ENCODE results near the gene VWDE.

The VWDE gene

DNA sequence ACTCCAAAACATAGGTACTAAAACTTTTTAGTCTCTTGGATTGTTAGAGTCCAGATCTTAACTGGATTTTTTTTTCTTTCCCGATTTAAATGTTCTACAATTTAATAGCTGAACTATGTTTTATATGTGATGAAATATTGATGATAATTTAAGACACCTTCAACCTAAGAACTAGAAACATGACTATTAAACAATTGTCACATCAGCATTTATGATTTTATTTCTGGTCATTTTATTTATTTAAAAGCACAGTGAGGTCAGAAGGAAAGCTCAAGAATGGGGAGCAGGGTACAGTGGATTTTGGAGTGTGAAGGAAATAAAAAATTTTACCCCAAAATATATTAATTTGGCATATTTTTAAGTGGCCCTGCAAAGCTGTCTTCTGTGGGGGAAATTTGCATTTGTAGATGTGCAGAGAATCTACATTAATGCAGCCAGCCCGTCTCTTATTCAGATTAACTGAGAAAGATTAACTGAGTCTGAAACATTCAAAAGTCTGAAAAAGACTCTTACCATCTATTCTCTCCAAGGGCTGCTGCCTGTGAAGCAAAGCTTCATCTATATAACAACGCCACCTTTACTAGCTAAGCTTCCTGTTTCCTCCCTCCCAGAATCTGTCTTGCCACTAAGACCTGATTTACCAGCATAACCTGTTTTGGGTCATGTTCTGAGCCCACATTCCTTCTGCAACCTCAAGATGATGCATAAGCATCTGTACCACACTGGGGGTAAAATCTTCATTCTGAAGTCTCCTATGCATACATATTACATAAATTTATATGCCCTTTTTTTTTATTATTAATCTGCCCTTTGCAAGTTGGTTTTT lies 106.2 kb downstream of the VWDE start:
- H3K27me3 ChIP-seq (ENCODE audit: control insufficient read depth, insufficient read depth, low read length) = no peaks in the 10 kb centered on the region
- H3K36me3 ChIP-seq (ENCODE audit: control insufficient read depth, insufficient read depth, low read length) = no peaks in the 10 kb centered on the region
- H3K9me3 ChIP-seq (ENCODE audit: control insufficient read depth, insufficient read depth, low read length) = no peaks in the 10 kb centered on the region
- H3K4me1 ChIP-seq (ENCODE audit: control insufficient read depth, insufficient read depth, low read length) = no peaks in the 10 kb centered on the region
- no peak overlapping the region for H3K4me3 ChIP-seq (ENCODE audit: low read depth, low read length)
- H3K9ac ChIP-seq (ENCODE audit: low read depth, low read length) = no peak overlapping the region

DNA sequence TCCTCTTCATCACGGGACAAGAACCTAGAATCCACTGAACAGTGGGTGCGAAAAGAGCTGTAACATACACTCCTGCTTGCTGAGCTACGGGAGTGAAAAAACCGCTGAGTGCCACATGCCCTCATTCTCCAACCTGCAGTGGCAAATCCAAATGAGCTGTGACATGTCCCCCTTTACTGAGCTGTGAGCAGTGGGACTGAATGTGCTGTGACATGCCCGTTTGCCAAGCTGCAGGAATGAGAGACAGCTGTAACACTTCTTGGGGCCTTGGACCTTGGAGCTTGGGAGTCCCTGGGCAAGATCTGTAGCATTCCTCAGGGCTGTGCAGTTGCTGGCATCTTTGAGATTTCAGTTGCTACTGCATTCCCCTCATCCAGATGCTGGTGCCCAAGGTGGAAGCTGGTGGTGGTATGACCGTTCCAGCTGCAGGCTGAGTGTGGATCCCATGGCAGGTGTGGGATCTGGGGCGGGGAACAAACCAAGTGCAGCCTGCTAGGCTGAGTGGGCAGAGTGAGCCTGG lies 107.6 kb downstream of the VWDE start:
- H3K4me1 ChIP-seq (ENCODE audit: control insufficient read depth, insufficient read depth, low read length) = no peaks in the 10 kb centered on the region
- H3K9ac ChIP-seq (ENCODE audit: low read depth, low read length) = no peak overlapping the region
- no peaks in the 10 kb centered on the region for H3K36me3 ChIP-seq (ENCODE audit: control insufficient read depth, insufficient read depth, low read length)
- H3K27me3 ChIP-seq (ENCODE audit: control insufficient read depth, insufficient read depth, low read length) = no peaks in the 10 kb centered on the region
- H3K9me3 ChIP-seq (ENCODE audit: control insufficient read depth, insufficient read depth, low read length) = peaks cover 13% of the 10 kb centered on the region
- no peak overlapping the region for H3K4me3 ChIP-seq (ENCODE audit: low read depth, low read length)

DNA sequence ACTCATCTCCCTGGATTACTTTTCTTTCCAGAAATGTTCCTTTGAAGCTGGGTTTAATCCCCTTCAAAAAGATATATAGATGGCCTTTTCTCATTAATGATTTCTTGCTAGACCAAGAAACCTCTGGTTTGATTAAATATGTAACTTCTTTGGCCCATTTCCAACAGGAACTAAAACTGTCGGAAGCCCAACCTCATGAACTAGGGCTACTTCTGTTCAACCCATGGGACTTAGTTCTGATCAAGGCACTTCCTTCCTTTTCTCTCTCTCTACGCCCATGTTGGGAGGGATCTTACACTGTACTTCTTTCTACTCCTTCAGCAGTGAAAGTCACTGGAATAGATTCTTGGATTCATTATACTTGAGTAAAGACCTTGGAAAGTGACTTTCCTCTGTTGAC lies 109.0 kb downstream of the VWDE start:
- Histone ChIP-seq H3K4me3 (ENCODE audit: low read depth, low read length) (no peak overlapping the region), H3K27me3 (ENCODE audit: control insufficient read depth, insufficient read depth, low read length) (no peaks in the 10 kb centered on the region), H3K9me3 (ENCODE audit: control insufficient read depth, insufficient read depth, low read length) (peaks cover 15% of the 10 kb centered on the region), H3K36me3 (ENCODE audit: control insufficient read depth, insufficient read depth, low read length) (no peaks in the 10 kb centered on the region), H3K4me1 (ENCODE audit: control insufficient read depth, insufficient read depth, low read length) (no peaks in the 10 kb centered on the region), H3K9ac (ENCODE audit: low read depth, low read length) (no peak overlapping the region)

DNA sequence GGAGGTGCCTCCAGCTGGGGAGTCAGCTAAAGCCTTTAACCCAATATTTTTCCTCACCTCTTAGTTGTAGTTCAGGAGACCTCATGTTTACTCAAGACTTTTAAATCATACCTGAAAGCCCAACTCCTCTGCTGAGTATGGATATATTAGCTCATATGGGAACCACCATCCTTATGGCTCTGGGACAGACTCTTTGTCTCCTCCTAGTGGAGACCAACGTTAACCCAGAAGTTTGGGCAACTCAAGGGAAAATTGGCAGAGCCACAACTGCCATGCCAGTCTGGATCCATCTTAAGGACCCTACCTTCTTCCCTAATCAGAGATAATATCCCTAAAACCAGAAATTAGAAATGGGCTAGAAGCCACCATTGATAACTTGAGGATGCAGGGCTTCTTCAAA lies 111.8 kb downstream of the VWDE start:
- Histone ChIP-seq H3K4me1 (ENCODE audit: control insufficient read depth, insufficient read depth, low read length) (no peaks in the 10 kb centered on the region), H3K4me3 (ENCODE audit: low read depth, low read length) (no peak overlapping the region), H3K9me3 (ENCODE audit: control insufficient read depth, insufficient read depth, low read length) (peaks cover 15% of the 10 kb centered on the region), H3K27me3 (ENCODE audit: control insufficient read depth, insufficient read depth, low read length) (no peaks in the 10 kb centered on the region), H3K9ac (ENCODE audit: low read depth, low read length) (no peak overlapping the region), H3K36me3 (ENCODE audit: control insufficient read depth, insufficient read depth, low read length) (no peaks in the 10 kb centered on the region)

GRCh38 chr7:12290761-12291160 lies 112.9 kb downstream of the VWDE start:
- no peak overlapping the region for H3K4me3 ChIP-seq (ENCODE audit: low read depth, low read length)
- no peaks in the 10 kb centered on the region for H3K27me3 ChIP-seq (ENCODE audit: control insufficient read depth, insufficient read depth, low read length)
- no peak overlapping the region for H3K9ac ChIP-seq (ENCODE audit: low read depth, low read length)
- no peaks in the 10 kb centered on the region for H3K4me1 ChIP-seq (ENCODE audit: control insufficient read depth, insufficient read depth, low read length)
- no peaks in the 10 kb centered on the region for H3K36me3 ChIP-seq (ENCODE audit: control insufficient read depth, insufficient read depth, low read length)
- peaks cover 15% of the 10 kb centered on the region for H3K9me3 ChIP-seq (ENCODE audit: control insufficient read depth, insufficient read depth, low read length)

DNA sequence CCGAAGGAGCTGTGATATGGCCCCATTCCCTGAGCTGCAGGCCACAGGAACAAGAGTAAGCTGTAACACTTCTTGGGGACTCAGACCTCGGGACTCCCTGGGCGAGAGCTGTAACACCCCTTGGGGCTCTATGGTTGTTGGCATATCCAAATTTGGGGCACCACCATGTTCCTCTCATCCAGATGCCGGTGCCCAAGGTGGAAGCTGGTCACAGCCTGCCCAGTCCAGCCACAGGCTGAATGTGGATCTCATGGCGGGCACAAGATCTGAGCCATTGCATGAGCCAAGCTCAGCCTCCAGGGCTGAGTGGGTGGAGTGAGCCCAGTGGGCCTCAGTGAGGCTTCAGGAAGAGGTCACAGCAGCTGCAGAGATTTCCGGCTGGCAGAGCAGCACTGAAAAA lies 113.7 kb downstream of the VWDE start:
- Histone ChIP-seq H3K36me3 (ENCODE audit: control insufficient read depth, insufficient read depth, low read length) (no peaks in the 10 kb centered on the region), H3K27me3 (ENCODE audit: control insufficient read depth, insufficient read depth, low read length) (no peaks in the 10 kb centered on the region), H3K9ac (ENCODE audit: low read depth, low read length) (no peak overlapping the region), H3K4me1 (ENCODE audit: control insufficient read depth, insufficient read depth, low read length) (no peaks in the 10 kb centered on the region), H3K9me3 (ENCODE audit: control insufficient read depth, insufficient read depth, low read length) (peaks cover 15% of the 10 kb centered on the region), H3K4me3 (ENCODE audit: low read depth, low read length) (no peak overlapping the region)

- no peaks in the 10 kb centered on the region for H3K27me3 ChIP-seq (ENCODE audit: control insufficient read depth, insufficient read depth, low read length)
- no peaks in the 10 kb centered on the region for H3K36me3 ChIP-seq (ENCODE audit: control insufficient read depth, insufficient read depth, low read length)
- H3K4me1 ChIP-seq (ENCODE audit: control insufficient read depth, insufficient read depth, low read length) = no peaks in the 10 kb centered on the region
- H3K9me3 ChIP-seq (ENCODE audit: control insufficient read depth, insufficient read depth, low read length) = peaks cover 15% of the 10 kb centered on the region
- H3K9ac ChIP-seq (ENCODE audit: low read depth, low read length) = no peak overlapping the region
- H3K4me3 ChIP-seq (ENCODE audit: low read depth, low read length) = no peak overlapping the region
These were observed 115.8 kb downstream of the VWDE start for GRCh38 chr7:12287901-12288300.

GRCh38 chr7:12281038-12281437 lies 122.6 kb downstream of the VWDE start:
- H3K36me3 ChIP-seq (ENCODE audit: control insufficient read depth, insufficient read depth, low read length) = no peaks in the 10 kb centered on the region
- no peak overlapping the region for H3K9ac ChIP-seq (ENCODE audit: low read depth, low read length)
- no peak overlapping the region for H3K4me3 ChIP-seq (ENCODE audit: low read depth, low read length)
- H3K4me1 ChIP-seq (ENCODE audit: control insufficient read depth, insufficient read depth, low read length) = no peaks in the 10 kb centered on the region
- no peaks in the 10 kb centered on the region for H3K9me3 ChIP-seq (ENCODE audit: control insufficient read depth, insufficient read depth, low read length)
- H3K27me3 ChIP-seq (ENCODE audit: control insufficient read depth, insufficient read depth, low read length) = no peaks in the 10 kb centered on the region
